Keratinocyte (primary cell): ENCODE data around the gene NBPF11. TPM values are rescaled to one million over a fixed set of nuclear protein-coding genes. Genes with fewer than 3 reads are reported as not detected.
"Not testable (repeated sequence)": the region's sequence is repeated elsewhere in the genome, so short reads cannot be mapped to it uniquely, and the experiment has no call there.

Source experiments
- DNase-seq: peaks from one replicate; pipeline ENCODE4 v3.0.0-alpha.2; 2011; ENCODE audit warnings: low read depth, missing footprints, low spot score
- FAIRE-seq: peaks from 2 replicates; lab custom pipeline; 2011; peaks lifted over from hg19 to GRCh38; lab: Jason Lieb, UNC
- H2AFZ ChIP-seq: 2 replicates; pipeline ENCODE4 v1.6.0; 2012; ENCODE audit warnings: low read length, control low read depth, inconsistent platforms; ENCODE audit not compliant: control insufficient read depth
- H3K27ac ChIP-seq: 2 replicates; pipeline ENCODE4 v1.5.1; 2011; ENCODE audit warnings: low read length; ENCODE audit not compliant: control insufficient read depth, insufficient read depth
- H3K27me3 ChIP-seq: 3 replicates; pipeline ENCODE4 v1.6.0; 2011; ENCODE audit warnings: low read length; ENCODE audit not compliant: control insufficient read depth, insufficient read depth; ENCODE audit errors: extremely low read depth
- H3K36me3 ChIP-seq, 2 experiments: 2 replicates in 1 of 2; 3 replicates in 1 of 2; pipeline ENCODE4 v1.5.1; 2011; ENCODE audit warnings: low read length in 2 of 2, mild to moderate bottlenecking in 1 of 2; ENCODE audit not compliant: control insufficient read depth in 2 of 2, insufficient read depth in 2 of 2; ENCODE audit errors: extremely low read depth in 1 of 2
- H3K4me1 ChIP-seq: 3 replicates; pipeline ENCODE4 v1.5.1; 2011; ENCODE audit warnings: low read length; ENCODE audit not compliant: control insufficient read depth, insufficient read depth; ENCODE audit errors: extremely low read depth
- H3K4me2 ChIP-seq: 3 replicates; pipeline ENCODE4 v1.6.0; 2011; ENCODE audit warnings: low read depth, low read length; ENCODE audit not compliant: control insufficient read depth, insufficient read depth; ENCODE audit errors: extremely low read depth
- H3K4me3 ChIP-seq, 3 experiments: fragments of 200-600 bp in 1 of 3; sonication (generic) in 1 of 3; 2 replicates in 2 of 3; 3 replicates in 1 of 3; pipeline ENCODE4 v1.5.1; 2011 to 2016; ENCODE audit warnings: low read length in 3 of 3, mild to moderate bottlenecking in 3 of 3, control low read depth in 2 of 3, inconsistent platforms in 1 of 3, low read depth in 1 of 3, mixed read lengths in 1 of 3, mixed run types in 1 of 3, moderate library complexity in 1 of 3; ENCODE audit not compliant: control insufficient read depth in 2 of 3, insufficient read depth in 2 of 3; ENCODE audit errors: extremely low read depth in 1 of 3
- H3K79me2 ChIP-seq: 2 replicates; pipeline ENCODE4 v1.6.0; 2012; ENCODE audit warnings: low read length; ENCODE audit not compliant: control insufficient read depth, insufficient read depth
- H3K9ac ChIP-seq: 3 replicates; pipeline ENCODE4 v1.6.0; 2011; ENCODE audit warnings: low read length; ENCODE audit not compliant: control insufficient read depth, insufficient read depth; ENCODE audit errors: extremely low read depth
- H3K9me1 ChIP-seq: 3 replicates; pipeline ENCODE4 v1.6.0; 2011; ENCODE audit warnings: low read length; ENCODE audit not compliant: control insufficient read depth, insufficient read depth; ENCODE audit errors: extremely low read depth
- H3K9me3 ChIP-seq: 2 replicates; pipeline ENCODE4 v1.5.1; 2012; ENCODE audit warnings: low read depth, low read length; ENCODE audit not compliant: control insufficient read depth
- H4K20me1 ChIP-seq: 3 replicates; pipeline ENCODE4 v1.6.0; 2011; ENCODE audit warnings: low read length; ENCODE audit not compliant: control insufficient read depth, insufficient read depth; ENCODE audit errors: extremely low read depth
- dilution Hi-C: fragments of 300-500 bp; cut with MboI; formaldehyde crosslinking; loops from one replicate; pipeline ENCODE4 v1.7.0; 2020; ENCODE audit warnings: low sequenced_read_pairs; ENCODE audit not compliant: extremely low pct_ligation_motif_present
- polyA plus RNA-seq, 5 experiments: library from polyadenylated mRNA; depleted of rRNA in 3 of 5; stranded (reverse) in 3 of 5; stranded (forward) in 1 of 5; unstranded in 1 of 5; fragments of >200 nt; gene quantifications; 1 replicate in 1 of 5; 2 replicates in 3 of 5; 3 replicates in 1 of 5; pipeline versions ENCODE4 v1.2.1 to v1.2.3, GENCODE V29; 2011 to 2012; ENCODE audit warnings: missing spikeins in 2 of 5, low read depth in 1 of 5, low replicate concordance in 1 of 5

NBPF11 gene
- polyA plus RNA-seq, 1 donor (not counting 4 experiments of a cell fraction or from before 2014, with no cell fraction given): 8.4 TPM

DNA sequence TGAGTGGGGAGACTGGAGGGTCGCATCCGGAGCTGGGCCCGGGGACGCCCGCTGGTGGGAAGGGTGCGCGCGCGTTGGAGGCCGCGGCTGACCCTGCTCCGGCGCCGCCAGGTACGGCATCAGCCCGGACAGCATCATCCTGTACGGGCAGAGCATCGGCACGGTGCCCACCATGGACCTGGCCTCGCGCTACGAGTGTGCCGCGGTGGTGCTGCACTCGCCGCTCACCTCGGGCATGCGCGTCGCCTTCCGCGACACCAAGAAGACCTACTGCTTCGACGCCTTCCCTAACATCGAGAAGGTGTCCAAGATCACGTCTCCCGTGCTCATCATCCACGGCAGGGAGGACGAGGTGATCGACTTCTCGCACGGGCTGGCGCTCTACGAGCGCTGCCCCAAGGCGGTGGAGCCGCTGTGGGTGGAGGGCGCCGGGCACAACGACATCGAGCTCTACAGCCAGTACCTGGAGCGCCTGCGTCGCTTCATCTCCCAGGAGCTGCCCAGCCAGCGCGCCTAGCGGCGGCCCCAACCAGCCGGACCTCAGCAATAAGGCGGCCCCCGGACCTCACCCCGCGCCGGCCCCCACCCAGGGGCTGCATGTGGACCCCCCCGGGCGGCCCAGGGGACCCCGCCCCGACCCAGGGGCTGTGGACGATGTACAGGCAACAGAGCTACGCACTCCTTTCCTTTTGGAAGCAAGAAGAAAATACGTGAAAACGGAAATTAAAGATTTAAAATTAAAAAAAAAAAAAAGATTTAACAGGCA is 2.8 kb downstream of the NBPF11 start:
- H3K4me3 ChIP-seq, H2AFZ ChIP-seq, H3K79me2 ChIP-seq, H3K36me3 ChIP-seq, H3K9me3 ChIP-seq, H4K20me1 ChIP-seq, FAIRE-seq, H3K9ac ChIP-seq, H3K27ac ChIP-seq, DNase-seq, H3K9me1 ChIP-seq, H3K4me2 ChIP-seq, H3K27me3 ChIP-seq, dilution Hi-C loops, H3K4me1 ChIP-seq: not testable (repeated sequence)

DNA sequence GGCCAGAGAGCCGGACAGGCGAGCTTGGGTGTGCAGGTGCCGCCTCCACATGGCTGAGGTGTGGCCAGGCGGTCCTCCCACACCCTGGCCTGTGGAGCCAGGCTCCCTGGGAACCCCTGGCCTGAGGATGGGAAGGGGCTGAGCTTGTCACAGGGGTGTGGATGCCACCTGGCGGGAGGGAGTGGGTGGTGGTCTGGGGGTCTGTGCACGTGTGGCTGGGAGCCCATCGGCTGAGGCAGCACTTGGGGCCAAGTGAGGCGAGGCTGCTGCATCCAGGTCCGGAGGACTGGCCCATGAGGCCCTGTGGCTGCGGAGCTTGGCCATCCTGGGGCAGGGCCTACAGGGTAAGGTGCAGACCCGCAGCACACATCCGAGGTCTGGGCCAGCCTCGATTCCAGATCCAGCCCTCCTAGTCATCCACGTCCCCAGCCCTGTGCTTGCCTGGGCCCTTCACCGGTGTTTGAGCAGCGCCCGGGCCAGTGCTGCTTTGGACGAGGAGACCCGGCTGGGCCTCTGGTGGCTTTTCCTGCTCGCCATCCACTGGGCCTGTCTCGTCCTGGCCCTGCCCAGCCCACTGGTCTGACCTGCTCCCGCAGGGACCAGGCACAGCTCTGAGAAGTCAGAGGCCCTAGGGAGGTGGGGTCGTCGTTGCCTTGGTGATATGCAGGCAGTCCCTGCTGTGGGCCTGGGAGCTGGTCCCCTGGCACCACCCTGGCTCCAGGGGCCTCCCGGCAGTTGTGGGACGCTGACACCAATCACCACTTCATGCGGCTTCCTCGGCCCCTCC is 4.8 kb downstream of the NBPF11 start:
- H3K79me2 ChIP-seq, H3K4me3 ChIP-seq, H2AFZ ChIP-seq, H3K27me3 ChIP-seq, dilution Hi-C loops, H4K20me1 ChIP-seq, H3K9me3 ChIP-seq, FAIRE-seq, H3K36me3 ChIP-seq, H3K9me1 ChIP-seq, H3K9ac ChIP-seq, H3K4me1 ChIP-seq, H3K27ac ChIP-seq, DNase-seq, H3K4me2 ChIP-seq: not testable (repeated sequence)

DNA sequence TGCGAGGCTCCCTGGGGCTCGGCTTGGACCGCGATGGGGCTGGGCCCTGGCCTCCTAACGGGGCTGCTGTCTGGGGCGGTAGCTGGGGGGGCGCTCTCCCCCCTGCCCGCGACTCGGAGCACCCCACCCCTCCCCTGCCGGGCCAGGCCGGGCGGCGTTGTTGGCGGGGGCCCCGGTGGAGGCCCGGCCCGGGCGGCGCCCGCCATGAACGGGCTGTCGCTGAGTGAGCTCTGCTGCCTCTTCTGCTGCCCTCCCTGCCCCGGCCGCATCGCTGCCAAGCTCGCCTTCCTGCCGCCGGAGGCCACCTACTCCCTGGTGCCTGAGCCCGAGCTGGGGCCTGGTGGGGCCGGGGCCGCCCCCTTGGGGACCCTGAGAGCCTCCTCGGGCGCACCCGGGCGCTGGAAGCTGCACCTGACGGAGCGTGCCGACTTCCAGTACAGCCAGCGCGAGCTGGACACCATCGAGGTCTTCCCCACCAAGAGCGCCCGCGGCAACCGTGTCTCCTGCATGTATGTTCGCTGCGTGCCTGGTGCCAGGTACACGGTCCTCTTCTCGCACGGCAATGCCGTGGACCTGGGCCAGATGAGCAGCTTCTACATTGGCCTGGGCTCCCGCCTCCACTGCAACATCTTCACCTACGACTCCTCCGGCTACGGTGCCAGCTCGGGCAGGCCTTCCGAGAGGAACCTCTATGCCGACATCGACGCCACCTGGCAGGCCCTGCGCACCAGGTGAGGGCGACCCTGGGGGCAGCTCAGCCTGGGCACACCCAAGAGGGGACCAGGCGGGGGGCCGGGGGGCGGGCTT is 5.7 kb downstream of the NBPF11 start:
- H3K9ac ChIP-seq, FAIRE-seq, H3K9me1 ChIP-seq, H2AFZ ChIP-seq, H3K27me3 ChIP-seq, DNase-seq, H3K4me3 ChIP-seq, H4K20me1 ChIP-seq, dilution Hi-C loops, H3K4me1 ChIP-seq, H3K79me2 ChIP-seq, H3K9me3 ChIP-seq, H3K4me2 ChIP-seq, H3K27ac ChIP-seq, H3K36me3 ChIP-seq: not testable (repeated sequence)

DNA sequence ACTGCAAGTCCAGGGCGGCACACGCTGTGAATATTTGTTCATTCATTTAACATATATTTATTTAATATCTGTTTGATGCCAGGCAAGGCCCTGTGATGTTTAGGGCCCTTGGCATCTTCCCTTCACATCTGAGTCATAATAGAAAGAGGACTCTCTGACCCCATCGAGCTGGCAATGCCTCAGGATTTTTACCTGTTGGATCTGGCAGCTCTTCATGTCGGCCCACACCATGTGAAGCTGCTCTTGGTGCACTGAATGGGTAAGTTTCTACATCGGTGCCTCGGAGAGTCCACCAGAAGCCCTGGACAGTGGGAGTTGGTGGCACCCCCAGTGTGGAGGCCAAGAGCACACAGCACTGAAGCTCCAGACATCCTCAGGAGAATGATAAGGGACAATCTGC is 8.9 kb downstream of the NBPF11 start:
- H3K27ac ChIP-seq, H3K9me3 ChIP-seq, dilution Hi-C loops, H3K36me3 ChIP-seq, H3K9me1 ChIP-seq, H3K4me1 ChIP-seq, H3K79me2 ChIP-seq, H3K4me2 ChIP-seq, DNase-seq, H2AFZ ChIP-seq, H3K27me3 ChIP-seq, H3K4me3 ChIP-seq, H4K20me1 ChIP-seq, FAIRE-seq, H3K9ac ChIP-seq: not testable (repeated sequence)
